PC-3 (cell line): ENCODE data around the gene SLC25A25. TPM values are rescaled to one million over a fixed set of nuclear protein-coding genes. Genes with fewer than 3 reads are reported as not detected.

Experiments used
- ATAC-seq: fragments of 200-7000 bp; cut with Tn5 transposase; 2 replicates; pipeline ENCODE4 v1.9.1; 2020; ENCODE audit warnings: mild to moderate bottlenecking, moderate library complexity
- BruUV-seq: library from RNA; stranded (reverse); fragments of 400-500 nt; replicated peaks from 2 replicates; lab custom pipeline; 2021; lab: Mats Ljungman, UMichigan
- CTCF ChIA-PET: fragments of 300-600 bp; sonication (Branson Sonifier 250); formaldehyde crosslinking; loops from one replicate; lab custom pipeline; 2022; ENCODE audit warnings: antibody characterized with exemption; lab: Charles Lee
- POLR2A ChIA-PET: fragments of 300-600 bp; sonication (Branson Sonifier 250); formaldehyde crosslinking; loops from one replicate; lab custom pipeline; 2022; ENCODE audit warnings: antibody characterized with exemption; ENCODE audit not compliant: unreplicated experiment; lab: Charles Lee
- DNase-seq: peaks from one replicate; pipeline ENCODE4 v3.0.0-alpha.2; 2015
- H2AFZ ChIP-seq: fragments of 300-600 bp; sonication (generic); 2 replicates; pipeline ENCODE4 v1.6.0; 2016; ENCODE audit warnings: antibody characterized with exemption, low read length
- H3F3A ChIP-seq: fragments of 300-600 bp; sonication (generic); one replicate; pipeline ENCODE4 v1.6.0; 2017; ENCODE audit warnings: antibody characterized with exemption, low read length, control low read depth, mild to moderate bottlenecking; ENCODE audit not compliant: unreplicated experiment
- H3K27ac ChIP-seq: fragments of 300-600 bp; sonication (generic); 2 replicates; pipeline ENCODE4 v1.5.1; 2016; ENCODE audit warnings: mild to moderate bottlenecking, low read length
- H3K27me3 ChIP-seq: fragments of 300-600 bp; sonication (generic); 2 replicates; pipeline ENCODE4 v1.6.1; 2016; ENCODE audit warnings: low read length, mixed read lengths
- H3K36me3 ChIP-seq: fragments of 300-600 bp; sonication (generic); 2 replicates; pipeline ENCODE4 v1.6.1; 2016; ENCODE audit warnings: low read depth, mixed run types, low read length, mixed read lengths
- H3K4me1 ChIP-seq: fragments of 300-600 bp; sonication (generic); 2 replicates; pipeline ENCODE4 v1.5.1; 2016; ENCODE audit warnings: low read length; ENCODE audit not compliant: insufficient read depth
- H3K4me2 ChIP-seq: fragments of 300-600 bp; sonication (generic); 2 replicates; pipeline ENCODE4 v1.6.0; 2016; ENCODE audit warnings: low read length
- H3K4me3 ChIP-seq: fragments of 300-600 bp; sonication (generic); 2 replicates; pipeline ENCODE4 v1.5.1; 2016; ENCODE audit warnings: mild to moderate bottlenecking, low read length, mixed read lengths
- H3K79me2 ChIP-seq: fragments of 300-600 bp; sonication (generic); 2 replicates; pipeline ENCODE4 v1.6.1; 2017; ENCODE audit warnings: low read length, mixed read lengths
- H3K9ac ChIP-seq: fragments of 300-600 bp; sonication (generic); 2 replicates; pipeline ENCODE4 v1.6.0; 2016; ENCODE audit warnings: mild to moderate bottlenecking, low read length
- H3K9me2 ChIP-seq: fragments of 300-600 bp; sonication (generic); replicated peaks from 2 replicates; pipeline ENCODE4 v1.6.1; 2016; ENCODE audit warnings: mixed run types, low read length, mixed read lengths
- H3K9me3 ChIP-seq: fragments of 300-600 bp; sonication (generic); 2 replicates; pipeline ENCODE4 v1.6.1; 2016; ENCODE audit warnings: low read length, mixed read lengths
- H4K20me1 ChIP-seq: fragments of 300-600 bp; sonication (generic); 2 replicates; pipeline ENCODE4 v1.6.1; 2016; ENCODE audit warnings: low read length, mixed read lengths
- EZH2 ChIP-seq: fragments of 300-600 bp; sonication (generic); IDR thresholded peaks from one replicate; pipeline ENCODE4 v1.6.1; 2017; ENCODE audit warnings: antibody characterized with exemption, mild to moderate bottlenecking, low read length; ENCODE audit not compliant: unreplicated experiment
- EZH2phosphoT487 ChIP-seq: fragments of 300-600 bp; sonication (generic); IDR thresholded peaks from 2 replicates; pipeline ENCODE4 v1.6.1; 2018; ENCODE audit warnings: mild to moderate bottlenecking, antibody characterized with exemption, low read length, borderline replicate concordance
- intact Hi-C: fragments of 100-400 bp; cut with micrococcal nuclease; formaldehyde crosslinking; loops from 2 replicates; pipeline ENCODE4 v1.9.0; 2023
- total RNA-seq: library from RNA; depleted of rRNA; stranded (reverse); fragments of >200 nt; gene quantifications from 2 replicates; pipeline ENCODE4 v1.2.3, GENCODE V29; 2014
- TF ChIP-seq, protein P1 (sequence below): fragments of 300-600 bp; sonication (generic); conservative IDR thresholded peaks from 2 replicates; pipeline ENCODE4 v1.5.1; 2017; ENCODE audit warnings: antibody characterized with exemption, low read depth, mild to moderate bottlenecking, low read length

Gene SLC25A25
- total RNA-seq, 1 experiment from 2014 or later: 25.2 TPM

DNA sequence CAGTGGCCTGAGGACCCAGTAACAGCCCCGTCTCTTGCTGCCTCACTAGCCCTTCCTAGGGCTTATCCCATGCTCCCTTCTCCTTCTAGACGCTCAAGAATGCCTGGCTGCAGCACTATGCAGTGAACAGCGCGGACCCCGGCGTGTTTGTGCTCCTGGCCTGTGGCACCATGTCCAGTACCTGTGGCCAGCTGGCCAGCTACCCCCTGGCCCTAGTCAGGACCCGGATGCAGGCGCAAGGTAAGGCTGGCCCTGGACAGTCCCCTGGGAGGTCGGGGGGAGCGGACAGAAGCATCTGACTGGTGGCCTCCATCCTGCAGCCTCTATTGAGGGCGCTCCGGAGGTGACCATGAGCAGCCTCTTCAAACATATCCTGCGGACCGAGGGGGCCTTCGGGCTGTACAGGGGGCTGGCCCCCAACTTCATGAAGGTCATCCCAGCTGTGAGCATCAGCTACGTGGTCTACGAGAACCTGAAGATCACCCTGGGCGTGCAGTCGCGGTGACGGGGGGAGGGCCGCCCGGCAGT lies 39.0 kb downstream of the SLC25A25 start:
- no peak for DNase-seq
- no peak overlapping the region for H2AFZ ChIP-seq
- intact Hi-C loops: no loop called here
- no peak for ATAC-seq
- TF ChIP-seq EZH2: no peak
- TF ChIP-seq, protein P1, sequence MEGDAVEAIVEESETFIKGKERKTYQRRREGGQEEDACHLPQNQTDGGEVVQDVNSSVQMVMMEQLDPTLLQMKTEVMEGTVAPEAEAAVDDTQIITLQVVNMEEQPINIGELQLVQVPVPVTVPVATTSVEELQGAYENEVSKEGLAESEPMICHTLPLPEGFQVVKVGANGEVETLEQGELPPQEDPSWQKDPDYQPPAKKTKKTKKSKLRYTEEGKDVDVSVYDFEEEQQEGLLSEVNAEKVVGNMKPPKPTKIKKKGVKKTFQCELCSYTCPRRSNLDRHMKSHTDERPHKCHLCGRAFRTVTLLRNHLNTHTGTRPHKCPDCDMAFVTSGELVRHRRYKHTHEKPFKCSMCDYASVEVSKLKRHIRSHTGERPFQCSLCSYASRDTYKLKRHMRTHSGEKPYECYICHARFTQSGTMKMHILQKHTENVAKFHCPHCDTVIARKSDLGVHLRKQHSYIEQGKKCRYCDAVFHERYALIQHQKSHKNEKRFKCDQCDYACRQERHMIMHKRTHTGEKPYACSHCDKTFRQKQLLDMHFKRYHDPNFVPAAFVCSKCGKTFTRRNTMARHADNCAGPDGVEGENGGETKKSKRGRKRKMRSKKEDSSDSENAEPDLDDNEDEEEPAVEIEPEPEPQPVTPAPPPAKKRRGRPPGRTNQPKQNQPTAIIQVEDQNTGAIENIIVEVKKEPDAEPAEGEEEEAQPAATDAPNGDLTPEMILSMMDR: no peak
- TF ChIP-seq EZH2phosphoT487: no peak
- no TSS peak for BruUV-seq
- peaks cover 20% of the 10 kb centered on the region; the same call in 1 of the 2 replicates for H3K36me3 ChIP-seq
- no peak overlapping the region for H3K9ac ChIP-seq
- H3K9me2 ChIP-seq: no peaks in the 10 kb centered on the region
- H3K79me2 ChIP-seq: no peaks in the 10 kb centered on the region
- ChIA-PET POLR2A (no interaction called here), CTCF (no interaction called here)
- no peaks in the 10 kb centered on the region for H3K4me1 ChIP-seq
- H3K4me2 ChIP-seq: no peak overlapping the region
- H3K9me3 ChIP-seq: no peaks in the 10 kb centered on the region
- H3K4me3 ChIP-seq: no peak overlapping the region
- no peaks in the 10 kb centered on the region for H4K20me1 ChIP-seq
- H3K27ac ChIP-seq: no peak overlapping the region
- H3K27me3 ChIP-seq: no peaks in the 10 kb centered on the region
- H3F3A ChIP-seq: no peaks in the 10 kb centered on the region

DNA sequence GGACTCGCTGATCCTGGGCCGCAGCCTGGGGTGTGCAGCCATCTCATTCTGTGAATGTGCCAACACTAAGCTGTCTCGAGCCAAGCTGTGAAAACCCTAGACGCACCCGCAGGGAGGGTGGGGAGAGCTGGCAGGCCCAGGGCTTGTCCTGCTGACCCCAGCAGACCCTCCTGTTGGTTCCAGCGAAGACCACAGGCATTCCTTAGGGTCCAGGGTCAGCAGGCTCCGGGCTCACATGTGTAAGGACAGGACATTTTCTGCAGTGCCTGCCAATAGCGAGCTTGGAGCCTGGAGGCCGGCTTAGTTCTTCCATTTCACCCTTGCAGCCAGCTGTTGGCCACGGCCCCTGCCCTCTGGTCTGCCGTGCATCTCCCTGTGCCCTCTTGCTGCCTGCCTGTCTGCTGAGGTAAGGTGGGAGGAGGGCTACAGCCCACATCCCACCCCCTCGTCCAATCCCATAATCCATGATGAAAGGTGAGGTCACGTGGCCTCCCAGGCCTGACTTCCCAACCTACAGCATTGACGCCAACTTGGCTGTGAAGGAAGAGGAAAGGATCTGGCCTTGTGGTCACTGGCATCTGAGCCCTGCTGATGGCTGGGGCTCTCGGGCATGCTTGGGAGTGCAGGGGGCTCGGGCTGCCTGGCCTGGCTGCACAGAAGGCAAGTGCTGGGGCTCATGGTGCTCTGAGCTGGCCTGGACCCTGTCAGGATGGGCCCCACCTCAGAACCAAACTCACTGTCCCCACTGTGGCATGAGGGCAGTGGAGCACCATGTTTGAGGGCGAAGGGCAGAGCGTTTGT lies 39.6 kb downstream of the SLC25A25 start:
- H2AFZ ChIP-seq: no peak overlapping the region
- peaks cover 15% of the 10 kb centered on the region; the same call in 1 of the 2 replicates for H3K36me3 ChIP-seq
- H3K4me3 ChIP-seq: no peak overlapping the region
- H3K9me3 ChIP-seq: no peaks in the 10 kb centered on the region
- H3K79me2 ChIP-seq: no peaks in the 10 kb centered on the region
- ATAC-seq (no peak), DNase-seq (no peak)
- no peak overlapping the region for H3K27ac ChIP-seq
- BruUV-seq: no TSS peak
- intact Hi-C loops: no loop called here
- no peak overlapping the region for H3K4me2 ChIP-seq
- TF ChIP-seq EZH2: no peak
- no peak for TF ChIP-seq EZH2phosphoT487
- TF ChIP-seq, protein P1: no peak
- no peaks in the 10 kb centered on the region for H3F3A ChIP-seq
- H4K20me1 ChIP-seq: no peaks in the 10 kb centered on the region
- H3K9me2 ChIP-seq: no peaks in the 10 kb centered on the region
- H3K9ac ChIP-seq: no peak overlapping the region
- ChIA-PET CTCF (no interaction called here), POLR2A (no interaction called here)
- no peaks in the 10 kb centered on the region for H3K4me1 ChIP-seq
- H3K27me3 ChIP-seq: no peaks in the 10 kb centered on the region
